Measurements from ENCODE around the gene PKP3.
"Not testable (repeated sequence)": the region's sequence is repeated elsewhere in the genome, so short reads cannot be mapped to it uniquely, and the experiment has no call there.

Gene PKP3

GRCh38 chr11:409008-409599 is 15.1 kb downstream of the PKP3 start:
- FAIRE-seq (no peak), DNase-seq (ENCODE audit: insufficient read length, low spot score) (no peak)

GRCh38 chr11:409600-410483 is 15.8 kb downstream of the PKP3 start:
- DNase-seq (ENCODE audit: insufficient read length, low spot score) (no peak), FAIRE-seq (no peak)

DNA sequence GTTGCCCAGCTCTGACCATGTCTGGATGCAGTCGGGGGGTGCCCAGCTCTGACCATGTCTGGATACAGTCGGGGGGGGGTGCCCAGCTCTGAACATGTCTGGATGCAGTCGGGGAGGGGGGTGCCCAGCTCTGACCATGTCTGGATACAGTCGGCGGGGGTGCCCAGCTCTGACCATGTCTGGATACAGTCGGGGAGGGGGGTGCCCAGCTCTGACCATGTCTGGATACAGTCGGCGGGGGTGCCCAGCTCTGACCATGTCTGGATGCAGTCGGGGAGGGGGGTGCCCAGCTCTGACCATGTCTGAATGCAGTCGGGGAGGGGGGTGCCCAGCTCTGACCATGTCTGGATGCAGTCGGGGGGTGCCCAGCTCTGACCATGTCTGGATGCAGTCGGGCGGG is 16.7 kb downstream of the PKP3 start:
- DNase-seq (ENCODE audit: insufficient read length, low spot score); FAIRE-seq: not testable (repeated sequence)

- DNase-seq (ENCODE audit: insufficient read length, low spot score); FAIRE-seq: not testable (repeated sequence)
These were observed 17.5 kb downstream of the PKP3 start for GRCh38 chr11:411520-411919.

- no peak for FAIRE-seq
- no peak for DNase-seq (ENCODE audit: insufficient read length, low spot score)
These were observed 18.7 kb downstream of the PKP3 start for GRCh38 chr11:412641-413119.

DNA sequence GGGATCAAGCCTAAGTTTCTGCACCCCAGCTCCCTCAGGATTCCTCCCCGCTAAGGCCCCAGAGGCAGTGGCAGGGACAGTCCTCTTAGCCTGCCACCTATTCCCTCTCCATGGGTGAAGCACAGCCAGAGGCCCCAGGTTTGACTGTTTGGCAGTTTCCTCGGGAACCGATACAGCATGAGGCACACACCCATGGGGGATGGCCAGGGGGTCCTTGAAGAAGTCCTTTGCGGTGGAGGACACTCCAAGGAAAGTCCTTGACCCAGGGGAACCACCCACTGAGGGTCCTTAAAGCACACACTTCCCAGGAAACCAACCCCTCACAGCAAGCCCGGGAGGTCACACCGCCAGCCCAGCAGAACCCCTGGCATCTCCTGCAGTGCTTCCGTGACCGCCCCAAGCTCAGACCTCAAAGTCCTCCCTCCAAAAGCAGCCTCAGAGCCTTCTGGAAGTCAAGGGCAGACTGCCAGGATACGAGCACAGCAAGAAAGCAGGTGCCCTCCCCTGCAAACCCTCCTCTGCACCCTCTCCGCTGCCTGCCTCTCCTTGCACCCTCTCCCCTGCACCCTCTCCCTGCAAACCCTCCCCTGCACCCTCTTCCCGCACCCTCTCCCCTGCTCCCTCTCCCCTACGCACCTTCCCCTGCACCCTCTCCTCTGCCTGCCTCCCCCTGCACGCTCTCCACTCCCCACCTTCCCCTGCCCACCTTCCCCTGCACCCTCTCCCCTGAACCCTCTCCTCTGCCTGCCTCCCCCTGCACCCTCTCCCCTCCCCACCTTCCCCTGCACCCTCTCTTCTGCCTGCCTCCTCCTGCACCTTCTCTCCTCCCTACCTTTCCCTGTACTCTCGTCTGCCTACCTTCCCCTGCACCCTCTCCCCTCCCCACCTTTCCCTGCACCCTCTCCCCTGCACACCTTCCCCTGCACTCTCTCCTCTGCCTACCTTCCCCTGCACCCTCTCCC is 19.4 kb downstream of the PKP3 start:
- no peak for FAIRE-seq

GRCh38 chr11:414318-414857 is 20.4 kb downstream of the PKP3 start:
- FAIRE-seq, result no peak
- DNase-seq (ENCODE audit: insufficient read length, low spot score), result no peak

More for the DNA sequence above, 19.4 kb downstream of the PKP3 start:
- DNase-seq (ENCODE audit: insufficient read length, low spot score), result no peak

DNA sequence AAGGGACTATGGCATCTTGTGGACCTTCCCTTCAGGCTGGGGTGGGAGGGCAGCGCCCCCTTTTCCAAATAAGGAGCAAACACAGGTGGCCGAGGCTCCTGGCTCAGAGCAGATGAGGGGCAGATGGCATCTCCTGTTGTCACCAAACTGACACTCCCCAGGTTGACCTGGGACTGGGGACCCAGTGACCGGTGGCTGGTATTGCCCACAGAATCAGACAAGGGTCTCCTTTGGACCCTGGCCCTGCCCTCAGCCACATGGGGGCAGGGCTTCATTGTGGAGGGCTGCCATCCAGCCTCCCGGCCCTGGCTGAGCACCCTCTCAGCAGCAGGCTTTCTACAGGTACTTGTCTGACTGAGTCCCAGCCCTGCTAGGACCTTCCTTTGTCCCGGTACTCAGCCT is 21.6 kb downstream of the PKP3 start:
- FAIRE-seq, result no peak
- DNase-seq (ENCODE audit: insufficient read length, low spot score), result no peak

- FAIRE-seq (no peak), DNase-seq (ENCODE audit: insufficient read length, low spot score) (no peak)
These were observed 22.2 kb downstream of the PKP3 start for GRCh38 chr11:416051-416756.

GRCh38 chr11:416757-417621 is 23.0 kb downstream of the PKP3 start:
- FAIRE-seq (no peak), DNase-seq (ENCODE audit: insufficient read length, low spot score) (no peak)

GRCh38 chr11:417652-418342 is 23.8 kb downstream of the PKP3 start:
- no peak for DNase-seq (ENCODE audit: insufficient read length, low spot score)
- FAIRE-seq, result no peak

- FAIRE-seq (no peak), DNase-seq (ENCODE audit: insufficient read length, low spot score) (no peak)
These were observed 24.6 kb downstream of the PKP3 start for GRCh38 chr11:418343-419247.

DNA sequence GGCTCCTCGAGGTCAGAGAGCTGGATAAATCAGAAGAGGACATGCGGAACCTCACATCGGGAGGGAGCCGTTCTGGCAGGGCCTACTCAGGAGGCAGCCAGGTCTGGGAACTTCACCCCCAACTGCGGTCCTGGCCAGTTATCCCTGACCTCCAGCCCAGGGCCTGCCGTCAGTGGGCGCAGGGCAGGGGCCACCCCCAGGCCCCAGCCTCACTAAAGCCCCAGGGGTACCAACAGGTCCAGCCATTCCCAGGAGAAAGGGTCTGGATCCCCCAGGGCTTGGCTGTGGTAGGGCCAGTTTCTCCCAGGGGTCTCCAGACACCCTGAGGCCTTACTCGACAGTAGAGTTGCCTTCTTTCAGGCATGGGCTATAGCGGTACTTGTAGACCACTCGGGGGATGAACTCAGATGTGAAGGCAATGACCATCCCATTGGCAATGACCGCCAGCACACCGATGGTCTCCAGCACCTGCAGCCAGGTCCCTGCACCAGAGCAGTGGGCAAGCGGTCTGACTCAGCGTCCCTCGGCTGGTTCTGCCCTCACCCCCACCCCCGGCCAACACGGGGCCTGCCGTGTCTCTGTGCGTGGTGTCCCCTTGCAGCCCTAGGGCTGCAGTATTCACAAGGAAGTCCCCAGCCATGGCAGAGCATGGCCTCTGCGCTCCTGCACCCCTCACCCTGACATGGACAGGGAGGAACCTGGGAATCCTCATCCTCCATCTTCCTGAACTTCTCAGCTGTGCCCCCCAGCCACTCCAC is 25.4 kb downstream of the PKP3 start:
- DNase-seq (ENCODE audit: insufficient read length, low spot score) (no peak), FAIRE-seq (no peak)

GRCh38 chr11:420054-420910 is 26.3 kb downstream of the PKP3 start:
- DNase-seq (ENCODE audit: insufficient read length, low spot score) (no peak), FAIRE-seq (no peak)

DNA sequence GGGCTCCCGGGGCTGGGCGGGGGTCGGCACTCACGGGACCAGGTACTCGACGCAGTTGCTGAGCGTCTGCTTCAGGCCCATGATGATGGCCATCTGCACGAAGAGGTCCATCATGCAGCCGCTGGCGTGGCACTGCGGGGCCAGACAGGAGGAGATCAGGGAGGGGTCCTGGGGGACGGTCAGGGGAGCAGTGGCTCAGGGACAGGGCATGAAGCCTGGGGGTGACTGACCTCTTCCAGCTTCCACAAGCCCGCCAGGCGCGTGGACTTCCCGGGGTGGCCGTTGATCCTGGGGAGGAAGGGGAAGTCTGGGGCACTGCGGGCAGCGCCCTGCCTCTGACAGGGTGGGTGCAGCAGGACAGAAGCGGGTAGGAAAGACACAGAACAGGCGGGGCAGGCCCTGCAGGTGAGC is 26.9 kb downstream of the PKP3 start:
- FAIRE-seq (no peak), DNase-seq (ENCODE audit: insufficient read length, low spot score) (no peak)

- FAIRE-seq (no peak), DNase-seq (ENCODE audit: insufficient read length, low spot score) (no peak)
These were observed 28.2 kb downstream of the PKP3 start for GRCh38 chr11:422249-422656.

Measured in GM19239 (cell line).